SK-N-SH treated with all-trans-retinoic acid at 6 μM for 48 hours (cell line): ENCODE measurements around the gene LRRC43.

Experiments
- GLIS3 ChIP-seq: fragments of 250-450 bp; sonication (Bioruptor Pico); IDR thresholded peaks from 2 replicates; pipeline ENCODE4 v1.5.0; 2020; ENCODE audit warnings: mild to moderate bottlenecking, moderate library complexity
- ISL1 ChIP-seq: fragments of 250-450 bp; sonication (Bioruptor Pico); IDR thresholded peaks from 2 replicates; pipeline ENCODE4 v2.1.2; 2022; ENCODE audit warnings: mild to moderate bottlenecking, moderate library complexity
- OSR1 ChIP-seq: fragments of 250-450 bp; sonication (Bioruptor Pico); IDR thresholded peaks from 2 replicates; pipeline ENCODE4 v1.8.0; 2022; ENCODE audit warnings: moderate library complexity, mild to moderate bottlenecking, inconsistent platforms
- PATZ1 ChIP-seq: fragments of 250-450 bp; sonication (Bioruptor Pico); IDR thresholded peaks from 2 replicates; pipeline ENCODE4 v1.8.0; 2020; ENCODE audit warnings: mild to moderate bottlenecking, moderate library complexity, borderline replicate concordance
- RARB ChIP-seq: fragments of 250-450 bp; sonication (Bioruptor Pico); IDR thresholded peaks from 2 replicates; pipeline ENCODE4 v1.8.0; 2021; ENCODE audit warnings: mild to moderate bottlenecking, moderate library complexity
- SNAI2 ChIP-seq: fragments of 250-450 bp; sonication (Bioruptor Pico); IDR thresholded peaks from 2 replicates; pipeline ENCODE4 v1.5.0; 2020; ENCODE audit warnings: mild to moderate bottlenecking, moderate library complexity
- ZFP3 ChIP-seq: fragments of 250-450 bp; sonication (Bioruptor Pico); IDR thresholded peaks from 2 replicates; pipeline ENCODE4 v1.5.0; 2020; ENCODE audit warnings: mild to moderate bottlenecking, moderate library complexity
- ZFP30 ChIP-seq: fragments of 450-650 bp; formaldehyde crosslinking; IDR thresholded peaks from 2 replicates; pipeline ENCODE4 v1.5.0; 2022; ENCODE audit warnings: mild to moderate bottlenecking, moderate library complexity
- ZNF70 ChIP-seq: fragments of 450-650 bp; formaldehyde crosslinking; IDR thresholded peaks from 2 replicates; pipeline ENCODE4 v1.5.0; 2020; ENCODE audit warnings: mild to moderate bottlenecking, moderate library complexity

DNA sequence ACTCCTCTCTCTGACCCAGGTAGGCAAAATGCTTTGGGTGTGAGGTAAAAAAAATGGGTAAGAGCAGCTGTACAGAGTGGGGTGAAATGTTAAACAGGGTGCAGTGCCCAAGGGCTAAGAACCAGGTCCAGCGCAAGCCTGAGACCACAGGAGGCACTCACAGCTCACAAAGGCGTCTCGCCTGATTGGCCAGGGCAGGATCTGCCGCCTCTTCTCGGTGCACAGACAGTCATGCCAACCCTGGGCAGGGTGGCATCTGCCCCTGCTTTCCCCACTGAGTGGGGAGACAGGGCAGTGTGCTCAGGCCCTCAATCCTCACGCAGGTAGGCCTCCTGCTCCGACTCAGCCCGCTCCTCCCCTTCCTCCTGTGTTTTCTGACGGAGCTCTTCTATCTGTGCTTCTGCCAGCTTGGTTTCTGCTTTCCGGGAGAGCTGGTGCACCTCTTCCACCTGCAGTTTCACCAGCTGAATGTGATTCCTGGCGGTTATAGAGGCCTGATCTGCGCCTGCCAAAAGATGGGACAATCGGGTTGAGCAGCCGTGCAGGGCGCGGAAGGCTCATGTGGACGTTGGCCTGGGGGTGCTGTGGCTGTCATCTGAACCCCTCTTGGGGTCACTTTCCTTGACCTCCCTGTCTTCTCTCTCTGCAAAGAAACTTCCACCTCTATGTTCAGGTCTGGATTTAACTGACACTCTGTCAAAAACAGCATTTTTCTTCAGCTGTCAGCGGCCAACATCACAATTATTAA is 25.3 kb downstream of the LRRC43 start:
- TF ChIP-seq RARB (CRISPR knock-in tag) = no peak
- TF ChIP-seq OSR1 (CRISPR knock-in tag) = no peak
- TF ChIP-seq ISL1 = no peak
- TF ChIP-seq PATZ1 (CRISPR knock-in tag) = no peak
- no peak for TF ChIP-seq SNAI2 (CRISPR knock-in tag)
- TF ChIP-seq GLIS3 (CRISPR knock-in tag) = no peak
- TF ChIP-seq ZNF70 (CRISPR knock-in tag) = no peak
- no peak for TF ChIP-seq ZFP30
- TF ChIP-seq ZFP3 (CRISPR knock-in tag) = no peak
